HG02970 (cell line): ENCODE measurements around the gene GNAO1.

Source experiments
- ATAC-seq: cut with Tn5 transposase; IDR thresholded peaks from one replicate; pipeline ENCODE4 v1.9.1; 2021; ENCODE audit warnings: mild to moderate bottlenecking, moderate library complexity, moderate number of reproducible peaks; ENCODE audit not compliant: unreplicated experiment, low FRiP score

The GNAO1 gene

GRCh38 chr16:56191156-56191815 lies at the start of gene GNAO1:
TSS of gene GNAO1 (plus strand) at chr16:56191489. CDS start at chr16:56192236, 747 bp downstream.
- no peak for ATAC-seq

GRCh38 chr16:56143666-56144065 lies 47.6 kb upstream of the GNAO1 start:
- ATAC-seq, result no peak

GRCh38 chr16:56145369-56145768 lies 45.9 kb upstream of the GNAO1 start:
- ATAC-seq, result no peak

GRCh38 chr16:56151621-56152020 lies 39.7 kb upstream of the GNAO1 start:
- ATAC-seq, result no peak

GRCh38 chr16:56161658-56162057 lies 29.6 kb upstream of the GNAO1 start:
- ATAC-seq, result no peak

- ATAC-seq, result no peak
Measured at GRCh38 chr16:56163089-56163488, 28.2 kb upstream of the GNAO1 start.

GRCh38 chr16:56163938-56164337 lies 27.4 kb upstream of the GNAO1 start:
- no peak for ATAC-seq

- no peak for ATAC-seq
Measured at GRCh38 chr16:56164636-56165035, 26.7 kb upstream of the GNAO1 start.

- ATAC-seq, result no peak
Measured at GRCh38 chr16:56174411-56174810, 16.9 kb upstream of the GNAO1 start.

GRCh38 chr16:56181401-56181800 lies 9.9 kb upstream of the GNAO1 start:
- ATAC-seq, result no peak

GRCh38 chr16:56183266-56183665 lies 8.0 kb upstream of the GNAO1 start:
- no peak for ATAC-seq

- no peak for ATAC-seq
Measured at GRCh38 chr16:56190048-56190676, 1.1 kb upstream of the GNAO1 start.

GRCh38 chr16:56190677-56191155 lies 573 bp upstream of the GNAO1 start:
- ATAC-seq, result no peak

GRCh38 chr16:56191835-56192634 lies 746 bp downstream of the GNAO1 start:
- ATAC-seq, result no peak

GRCh38 chr16:56192635-56192945 lies 1.3 kb downstream of the GNAO1 start:
- no peak for ATAC-seq

- no peak for ATAC-seq
Measured at GRCh38 chr16:56192986-56193945, 2.0 kb downstream of the GNAO1 start.

GRCh38 chr16:56193951-56194726 lies 2.9 kb downstream of the GNAO1 start:
- ATAC-seq, result no peak

- no peak for ATAC-seq
Measured at GRCh38 chr16:56195151-56195550, 3.9 kb downstream of the GNAO1 start.

GRCh38 chr16:56196381-56196780 lies 5.1 kb downstream of the GNAO1 start:
- ATAC-seq, result no peak
